Activated CD8-positive, alpha-beta T cell treated with anti-CD3 and anti-CD28 coated beads for 36 hours (primary cell): ENCODE data around the gene GPR34. TPM values are rescaled to one million over a fixed set of nuclear protein-coding genes. Genes with fewer than 3 reads are reported as not detected.

Source experiments
- ATAC-seq: fragments of 200-7000 bp; cut with Tn5 transposase; one replicate; pipeline ENCODE4 v1.10.0; 2021; ENCODE audit warnings: mild to moderate bottlenecking, moderate library complexity
- CTCF ChIA-PET: fragments of 350-600 bp; sonication (Branson Sonifier 250); formaldehyde crosslinking; loops from one replicate; lab custom pipeline; 2021; ENCODE audit warnings: antibody characterized with exemption; lab: Charles Lee
- POLR2A ChIA-PET: fragments of 350-600 bp; sonication (Branson Sonifier 250); formaldehyde crosslinking; loops from one replicate; lab custom pipeline; 2021; ENCODE audit warnings: antibody characterized with exemption; lab: Charles Lee
- DNase-seq: peaks from one replicate; pipeline ENCODE4 v3.0.0-alpha.2; 2020
- H3K27ac Mint-ChIP-seq: one replicate; pipeline ENCODE4 v1.8.0; 2021; ENCODE audit warnings: mild to moderate bottlenecking, mixed read lengths
- H3K27me3 Mint-ChIP-seq: one replicate; pipeline ENCODE4 v1.8.0; 2021; ENCODE audit warnings: mixed read lengths
- H3K36me3 Mint-ChIP-seq: one replicate; pipeline ENCODE4 v1.8.0; 2021; ENCODE audit warnings: low read depth, mixed read lengths
- H3K4me1 Mint-ChIP-seq: one replicate; pipeline ENCODE4 v1.8.0; 2021; ENCODE audit warnings: low read depth, mixed read lengths
- H3K4me3 Mint-ChIP-seq: one replicate; pipeline ENCODE4 v1.8.0; 2021; ENCODE audit warnings: mild to moderate bottlenecking, moderate library complexity, mixed read lengths
- H3K9me3 Mint-ChIP-seq: one replicate; pipeline ENCODE4 v1.8.0; 2021; ENCODE audit warnings: mixed read lengths
- intact Hi-C: fragments of 100-400 bp; cut with micrococcal nuclease; formaldehyde crosslinking; loops from one replicate; pipeline ENCODE4 v1.10.0; 2022
- total RNA-seq, 2 experiments: library from RNA; stranded (reverse); gene quantifications; one replicate each; pipeline ENCODE4 v1.2.3, GENCODE V29; 2021
- TF ChIP-seq, protein P1 (sequence below): fragments of 200-600 bp; IDR thresholded peaks from one replicate; pipeline ENCODE4 v1.8.0; 2022; ENCODE audit warnings: antibody characterized with exemption, mild to moderate bottlenecking

Gene GPR34
- total RNA-seq, 2 experiments from 2014 or later, result 0.52 to 0.65 TPM

DNA sequence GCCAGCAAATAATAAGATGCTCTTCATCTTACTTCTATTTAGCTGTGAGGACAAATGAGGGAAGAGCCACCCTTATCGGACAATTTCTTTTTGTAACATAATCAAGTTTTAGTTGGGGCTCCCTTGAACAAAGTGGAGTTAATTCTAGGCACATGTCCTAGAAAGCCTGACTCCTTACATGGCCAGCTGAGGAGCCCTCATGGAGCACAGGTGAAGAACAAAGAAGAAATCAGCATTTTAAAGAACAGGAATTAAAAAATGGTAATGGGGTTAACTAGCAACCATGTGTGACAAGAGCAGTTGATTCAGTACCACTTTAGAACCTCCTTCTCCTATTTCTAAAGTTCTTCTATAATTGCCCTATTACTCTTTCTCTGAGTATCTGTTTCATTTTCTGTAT, 51.1 kb downstream of the GPR34 start:
- TF ChIP-seq, protein P1, sequence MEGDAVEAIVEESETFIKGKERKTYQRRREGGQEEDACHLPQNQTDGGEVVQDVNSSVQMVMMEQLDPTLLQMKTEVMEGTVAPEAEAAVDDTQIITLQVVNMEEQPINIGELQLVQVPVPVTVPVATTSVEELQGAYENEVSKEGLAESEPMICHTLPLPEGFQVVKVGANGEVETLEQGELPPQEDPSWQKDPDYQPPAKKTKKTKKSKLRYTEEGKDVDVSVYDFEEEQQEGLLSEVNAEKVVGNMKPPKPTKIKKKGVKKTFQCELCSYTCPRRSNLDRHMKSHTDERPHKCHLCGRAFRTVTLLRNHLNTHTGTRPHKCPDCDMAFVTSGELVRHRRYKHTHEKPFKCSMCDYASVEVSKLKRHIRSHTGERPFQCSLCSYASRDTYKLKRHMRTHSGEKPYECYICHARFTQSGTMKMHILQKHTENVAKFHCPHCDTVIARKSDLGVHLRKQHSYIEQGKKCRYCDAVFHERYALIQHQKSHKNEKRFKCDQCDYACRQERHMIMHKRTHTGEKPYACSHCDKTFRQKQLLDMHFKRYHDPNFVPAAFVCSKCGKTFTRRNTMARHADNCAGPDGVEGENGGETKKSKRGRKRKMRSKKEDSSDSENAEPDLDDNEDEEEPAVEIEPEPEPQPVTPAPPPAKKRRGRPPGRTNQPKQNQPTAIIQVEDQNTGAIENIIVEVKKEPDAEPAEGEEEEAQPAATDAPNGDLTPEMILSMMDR, result no peak
- DNase-seq, result no peak
- H3K9me3 Mint-ChIP-seq, result no peaks in the 10 kb centered on the region
- H3K4me1 Mint-ChIP-seq, result peaks cover 44% of the 10 kb centered on the region
- no peaks in the 10 kb centered on the region for H3K27me3 Mint-ChIP-seq
- intact Hi-C loops, result loop anchor here (10.0 kb wide), 1 partner anchor 175 kb away; no protein-coding TSS in a partner anchor
- ChIA-PET POLR2A (no interaction called here), CTCF (interaction anchor here (0.8 kb wide), 1 partner anchor 170 kb away, joined by 3 read pairs; no protein-coding TSS in a partner anchor)
- ATAC-seq, result no peak
- peaks cover 9% of the 10 kb centered on the region for H3K36me3 Mint-ChIP-seq
- H3K4me3 Mint-ChIP-seq, result no peak overlapping the region
- H3K27ac Mint-ChIP-seq, result peak overlapping the region; percentile 48

Other genes with a start within 250 kb of the GPR34 start
- gene NYX, start 241.6 kb upstream of the GPR34 start, total RNA-seq, result not detected
- under 1 TPM; 0.11 to 0.38 TPM for gene GPR82, start 35.2 kb downstream of the GPR34 start, total RNA-seq
- 10 to 100 TPM; 18.2 to 20.2 TPM for gene CASK, start 234.6 kb downstream of the GPR34 start, total RNA-seq